Body of pancreas (tissue), 4 donors: ENCODE data around the gene KRT86. TPM values are rescaled to one million over a fixed set of nuclear protein-coding genes. Genes with fewer than 3 reads are reported as not detected.
A peak's percentile ranks its signal among the peaks of the same experiment; 100 is the strongest.

Experiments
- ATAC-seq: fragments of 150-250 bp; one replicate; pipeline ENCODE4 v1.9.1; 2016
- DNase-seq, 4 donors: peaks; one replicate each; pipeline ENCODE4 v3.0.0-alpha.2; 2019
- H3K27ac ChIP-seq, 4 donors: fragments of 200-600 bp; sonication (generic); 1 replicate in 3 of 4; 2 replicates in 1 of 4; pipeline versions ENCODE4 v1.5.1 to v1.6.1; 2016 to 2019; ENCODE audit warnings: mild to moderate bottlenecking in 1 of 4, mixed read lengths in 1 of 4, moderate library complexity in 1 of 4
- H3K27me3 ChIP-seq, 2 donors: fragments of 200-600 bp; sonication (generic); one replicate each; pipeline ENCODE4 v1.6.0; 2016; ENCODE audit warnings: mild to moderate bottlenecking in 1 of 2
- H3K36me3 ChIP-seq, 2 donors: fragments of 200-600 bp; sonication (generic); replicated peaks in 1 of 2; 2 replicates each; pipeline ENCODE4 v1.5.1; 2016; ENCODE audit warnings: low read depth in 2 of 2; ENCODE audit not compliant: insufficient read depth in 1 of 2
- H3K4me1 ChIP-seq: fragments of 200-600 bp; sonication (generic); one replicate; pipeline ENCODE4 v1.6.0; 2016
- H3K4me3 ChIP-seq, 2 donors: fragments of 200-600 bp; sonication (generic); 1 replicate in 1 of 2; 2 replicates in 1 of 2; pipeline ENCODE4 v1.5.1; 2016 to 2019
- H3K9me3 ChIP-seq, 3 donors: fragments of 200-600 bp; sonication (generic); 1 replicate in 2 of 3; 2 replicates in 1 of 3; pipeline ENCODE4 v1.5.1; 2016
- POLR2A ChIP-seq, 3 donors: fragments of 450-650 bp; IDR thresholded peaks; one replicate each; pipeline ENCODE4 v1.6.1; 2016; ENCODE audit warnings: antibody characterized with exemption in 3 of 3, mild to moderate bottlenecking in 2 of 3
- WGBS, 2 donors: methylation state at CpG; one replicate each; pipeline ENCODE4 v1.1.5; 2017; 5-methylcytosine and 5-hydroxymethylcytosine counted together
- intact Hi-C: fragments of 100-400 bp; cut with DNase I; formaldehyde crosslinking; loops from one replicate; pipeline ENCODE4 v1.15.1; 2023
- total RNA-seq, 2 donors: library from RNA; depleted of rRNA; stranded (reverse); fragments of >200 nt; gene quantifications; one replicate each; pipeline ENCODE4 v1.1.0, GENCODE V29; 2016
- TF ChIP-seq, protein P1 (sequence below), 7 experiments: fragments of 450-650 bp in 4 of 7; fragments of 200-600 bp in 3 of 7; sonication (generic) in 3 of 7; IDR thresholded peaks; one replicate each; pipeline ENCODE4 v1.5.1; 2016 to 2019; ENCODE audit warnings: antibody characterized with exemption in 7 of 7

KRT86 gene
- total RNA-seq, 2 donors from 2014 or later = 1.8 to 8.6 TPM

- Histone ChIP-seq H3K4me1 (peaks cover 50% of the 10 kb centered on the region), H3K27ac (no peak overlapping the region), H3K9me3 (no peaks in the 10 kb centered on the region), H3K4me3 (no peak overlapping the region), H3K27me3 (no peaks in the 10 kb centered on the region), H3K36me3 (no peaks in the 10 kb centered on the region)
- ATAC-seq (no peak), DNase-seq (peak in 2 of 4 donors; percentile 2 to 8)
- no peak for TF ChIP-seq POLR2A (IDR thresholded peaks at IDR 0.05)
- TF ChIP-seq, protein P1, sequence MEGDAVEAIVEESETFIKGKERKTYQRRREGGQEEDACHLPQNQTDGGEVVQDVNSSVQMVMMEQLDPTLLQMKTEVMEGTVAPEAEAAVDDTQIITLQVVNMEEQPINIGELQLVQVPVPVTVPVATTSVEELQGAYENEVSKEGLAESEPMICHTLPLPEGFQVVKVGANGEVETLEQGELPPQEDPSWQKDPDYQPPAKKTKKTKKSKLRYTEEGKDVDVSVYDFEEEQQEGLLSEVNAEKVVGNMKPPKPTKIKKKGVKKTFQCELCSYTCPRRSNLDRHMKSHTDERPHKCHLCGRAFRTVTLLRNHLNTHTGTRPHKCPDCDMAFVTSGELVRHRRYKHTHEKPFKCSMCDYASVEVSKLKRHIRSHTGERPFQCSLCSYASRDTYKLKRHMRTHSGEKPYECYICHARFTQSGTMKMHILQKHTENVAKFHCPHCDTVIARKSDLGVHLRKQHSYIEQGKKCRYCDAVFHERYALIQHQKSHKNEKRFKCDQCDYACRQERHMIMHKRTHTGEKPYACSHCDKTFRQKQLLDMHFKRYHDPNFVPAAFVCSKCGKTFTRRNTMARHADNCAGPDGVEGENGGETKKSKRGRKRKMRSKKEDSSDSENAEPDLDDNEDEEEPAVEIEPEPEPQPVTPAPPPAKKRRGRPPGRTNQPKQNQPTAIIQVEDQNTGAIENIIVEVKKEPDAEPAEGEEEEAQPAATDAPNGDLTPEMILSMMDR (IDR thresholded peaks at IDR 0.05) = no peak
- intact Hi-C loops = no loop called here
- 93 to 97% methylated on average over 11 of the region's 11 CpGs for WGBS, 2 donors
Observed at GRCh38 chr12:52252728-52253343, 21.6 kb upstream of the KRT86 start.

- no peak overlapping the region for H3K4me3 ChIP-seq
- no peak overlapping the region for H3K27ac ChIP-seq
- H3K27me3 ChIP-seq = no peaks in the 10 kb centered on the region
- ATAC-seq = no peak
- no peaks in the 10 kb centered on the region for H3K9me3 ChIP-seq
- H3K4me1 ChIP-seq = peaks cover 48% of the 10 kb centered on the region
- peak in 2 of 4 donors; percentile 1 to 11 for DNase-seq
- intact Hi-C loops = no loop called here
- 89 to 91% methylated on average over 12 to 14 of the region's 14 CpGs for WGBS, 2 donors
- TF ChIP-seq, protein P1 (IDR thresholded peaks at IDR 0.05) = no peak
- TF ChIP-seq POLR2A (IDR thresholded peaks at IDR 0.05) = no peak
- no peaks in the 10 kb centered on the region for H3K36me3 ChIP-seq
Observed at GRCh38 chr12:52253391-52254179, 20.9 kb upstream of the KRT86 start.

- intact Hi-C loops = no loop called here
- ATAC-seq (no peak), DNase-seq (peak in 2 of 4 donors; percentile 3 to 7)
- 91% methylated on average over 10 of the region's 10 CpGs for WGBS, 2 donors
- Histone ChIP-seq H3K36me3 (no peaks in the 10 kb centered on the region), H3K4me1 (peaks cover 47% of the 10 kb centered on the region), H3K4me3 (no peak overlapping the region), H3K9me3 (no peaks in the 10 kb centered on the region), H3K27ac (no peak overlapping the region), H3K27me3 (no peaks in the 10 kb centered on the region)
- TF ChIP-seq POLR2A (IDR thresholded peaks at IDR 0.05) = no peak
- TF ChIP-seq, protein P1 (IDR thresholded peaks at IDR 0.05) = no peak
Observed at GRCh38 chr12:52254180-52254964, 20.1 kb upstream of the KRT86 start.

DNA sequence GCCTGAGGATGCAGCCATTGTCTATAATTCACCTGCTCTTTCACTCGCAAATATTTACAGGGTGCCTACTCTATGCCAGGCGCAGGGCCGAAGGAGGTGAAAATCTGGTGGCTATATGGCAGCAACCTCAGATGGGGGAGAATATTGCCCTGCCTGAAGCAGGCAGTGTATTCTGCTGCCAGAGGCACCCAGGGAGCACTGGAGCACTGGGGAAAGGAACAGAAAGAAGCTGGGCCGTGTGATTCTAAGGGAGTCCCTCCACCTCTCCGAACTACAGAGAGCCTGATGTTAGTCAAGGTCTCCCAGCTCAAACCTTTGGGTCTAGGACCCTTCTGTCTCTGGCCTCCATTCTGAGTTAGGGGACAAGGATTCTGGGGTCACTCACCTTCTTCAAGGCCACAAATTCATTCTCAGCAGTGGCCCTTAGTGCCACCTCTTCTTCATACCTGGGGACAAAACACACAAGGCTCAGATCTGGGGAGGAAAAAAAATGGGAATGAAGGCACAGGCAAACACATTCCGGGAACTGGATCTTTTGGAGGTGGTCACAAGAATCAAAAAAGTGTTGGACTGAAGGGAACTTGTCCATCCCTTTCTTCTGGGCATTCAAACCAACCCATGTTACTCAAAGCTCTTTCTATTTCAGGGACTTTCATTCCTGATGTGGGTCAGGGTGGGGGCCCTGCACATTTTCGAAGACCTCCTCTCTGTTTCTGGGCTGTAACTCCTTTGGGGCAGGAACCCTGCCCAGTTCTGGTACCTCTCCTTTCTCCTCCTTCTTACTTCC lies 19.3 kb upstream of the KRT86 start:
- no peaks in the 10 kb centered on the region for H3K27me3 ChIP-seq
- WGBS, 2 donors = 72 to 80% methylated on average over 7 of the region's 7 CpGs
- DNase-seq = no peak

More for the DNA sequence above, 19.3 kb upstream of the KRT86 start:
- intact Hi-C loops = no loop called here
- Histone ChIP-seq H3K9me3 (no peaks in the 10 kb centered on the region), H3K4me1 (peaks cover 47% of the 10 kb centered on the region), H3K27ac (no peak overlapping the region), H3K36me3 (no peaks in the 10 kb centered on the region), H3K4me3 (no peak overlapping the region)
- no peak for ATAC-seq
- TF ChIP-seq, protein P1 (IDR thresholded peaks at IDR 0.05) = no peak
- TF ChIP-seq POLR2A (IDR thresholded peaks at IDR 0.05) = no peak
